ENCODE results near the gene OR10Z1.

Gene OR10Z1

DNA sequence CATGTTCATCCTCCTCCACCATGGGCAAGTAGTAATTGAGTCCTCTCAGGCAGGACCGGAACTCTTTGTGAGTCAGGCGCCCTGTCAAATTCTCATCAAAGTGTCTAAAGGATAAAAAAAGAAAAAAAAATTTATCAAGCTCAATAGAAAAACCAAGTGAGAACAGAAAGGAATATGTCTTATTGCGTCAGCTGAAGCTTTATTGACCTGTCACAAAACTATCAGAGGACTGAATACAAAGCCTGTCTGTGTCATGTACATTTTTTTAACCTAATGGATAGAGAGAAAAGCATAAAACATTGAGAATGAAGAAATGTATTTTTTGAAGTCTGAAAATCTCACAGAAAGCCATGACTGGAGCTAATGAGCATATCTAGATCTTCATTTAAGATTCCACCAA lies 8.7 kb downstream of the OR10Z1 start:
- TF ChIP-seq, protein P1, sequence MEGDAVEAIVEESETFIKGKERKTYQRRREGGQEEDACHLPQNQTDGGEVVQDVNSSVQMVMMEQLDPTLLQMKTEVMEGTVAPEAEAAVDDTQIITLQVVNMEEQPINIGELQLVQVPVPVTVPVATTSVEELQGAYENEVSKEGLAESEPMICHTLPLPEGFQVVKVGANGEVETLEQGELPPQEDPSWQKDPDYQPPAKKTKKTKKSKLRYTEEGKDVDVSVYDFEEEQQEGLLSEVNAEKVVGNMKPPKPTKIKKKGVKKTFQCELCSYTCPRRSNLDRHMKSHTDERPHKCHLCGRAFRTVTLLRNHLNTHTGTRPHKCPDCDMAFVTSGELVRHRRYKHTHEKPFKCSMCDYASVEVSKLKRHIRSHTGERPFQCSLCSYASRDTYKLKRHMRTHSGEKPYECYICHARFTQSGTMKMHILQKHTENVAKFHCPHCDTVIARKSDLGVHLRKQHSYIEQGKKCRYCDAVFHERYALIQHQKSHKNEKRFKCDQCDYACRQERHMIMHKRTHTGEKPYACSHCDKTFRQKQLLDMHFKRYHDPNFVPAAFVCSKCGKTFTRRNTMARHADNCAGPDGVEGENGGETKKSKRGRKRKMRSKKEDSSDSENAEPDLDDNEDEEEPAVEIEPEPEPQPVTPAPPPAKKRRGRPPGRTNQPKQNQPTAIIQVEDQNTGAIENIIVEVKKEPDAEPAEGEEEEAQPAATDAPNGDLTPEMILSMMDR (IDR thresholded peaks at IDR 0.05; ENCODE audit: low read depth, low read length, missing control alignments): no peak
- no peak overlapping the region for H3K4me3 ChIP-seq (replicated peaks; ENCODE audit: low read depth, low read length)
- no peak for DNase-seq (ENCODE audit: extremely low read depth, low read depth)

DNA sequence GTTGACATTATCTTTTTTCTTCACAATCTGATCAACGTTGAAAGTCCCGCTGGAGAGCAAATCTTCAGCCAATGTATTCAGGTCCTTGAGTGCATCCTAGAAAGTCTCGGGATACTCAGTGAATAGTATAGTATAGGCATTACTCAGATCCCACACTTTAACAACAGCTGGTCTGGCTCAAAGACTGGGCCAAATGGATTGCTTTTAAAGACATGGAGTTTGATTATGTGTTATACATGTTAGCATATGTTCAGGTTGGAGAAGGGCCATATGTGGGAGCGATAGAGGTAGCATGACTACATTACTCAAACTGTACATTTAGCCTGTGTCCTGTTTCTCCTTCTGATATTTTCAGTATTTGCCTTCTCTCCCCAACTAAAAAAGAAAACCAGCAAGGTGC lies 33.1 kb downstream of the OR10Z1 start:
- TF ChIP-seq, protein P1 (IDR thresholded peaks at IDR 0.05; ENCODE audit: low read depth, low read length, missing control alignments): no peak
- no peak for DNase-seq (ENCODE audit: extremely low read depth, low read depth)
- H3K4me3 ChIP-seq (replicated peaks; ENCODE audit: low read depth, low read length): no peak overlapping the region

DNA sequence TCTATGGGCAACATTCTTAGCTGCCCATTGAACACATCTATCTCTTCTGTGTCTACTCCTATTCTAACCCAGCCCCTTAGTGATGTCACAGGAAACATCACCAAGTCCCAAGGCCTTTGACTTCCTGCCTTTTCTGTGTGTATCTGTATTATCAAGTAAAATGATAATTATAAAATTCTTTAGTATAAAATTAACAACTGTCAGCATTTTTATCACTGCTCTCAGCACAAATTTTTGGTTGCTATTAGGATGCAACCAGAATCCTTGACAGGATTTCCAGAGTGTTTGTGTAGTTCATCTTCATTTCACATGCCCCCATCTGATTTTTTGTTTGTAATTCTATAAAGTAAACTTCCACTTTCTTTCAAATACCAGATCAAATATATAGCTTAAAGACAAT lies 33.8 kb downstream of the OR10Z1 start:
- no peak for DNase-seq (ENCODE audit: extremely low read depth, low read depth)
- TF ChIP-seq, protein P1 (IDR thresholded peaks at IDR 0.05; ENCODE audit: low read depth, low read length, missing control alignments): no peak
- H3K4me3 ChIP-seq (replicated peaks; ENCODE audit: low read depth, low read length): no peak overlapping the region

DNA sequence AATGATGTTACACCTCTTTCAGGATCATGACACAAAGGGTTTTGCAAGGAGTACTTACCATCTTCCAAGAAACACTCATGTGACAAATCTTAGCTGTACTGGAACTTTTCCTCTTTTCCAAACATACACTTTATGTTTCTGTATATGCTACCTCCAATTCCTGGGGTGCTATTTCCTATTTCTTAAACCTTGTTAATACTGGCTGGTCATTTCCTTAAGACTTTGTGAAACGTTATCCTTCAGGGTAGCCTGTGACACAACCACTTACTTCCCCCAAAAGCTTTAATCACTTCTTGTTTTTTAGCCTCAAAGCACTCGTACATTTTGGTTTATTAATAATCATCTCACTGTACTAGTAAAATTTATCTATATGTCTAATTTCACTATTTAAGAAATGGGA lies 39.4 kb downstream of the OR10Z1 start:
- no peak for DNase-seq (ENCODE audit: extremely low read depth, low read depth)
- no peak overlapping the region for H3K4me3 ChIP-seq (replicated peaks; ENCODE audit: low read depth, low read length)
- TF ChIP-seq, protein P1 (IDR thresholded peaks at IDR 0.05; ENCODE audit: low read depth, low read length, missing control alignments): no peak

DNA sequence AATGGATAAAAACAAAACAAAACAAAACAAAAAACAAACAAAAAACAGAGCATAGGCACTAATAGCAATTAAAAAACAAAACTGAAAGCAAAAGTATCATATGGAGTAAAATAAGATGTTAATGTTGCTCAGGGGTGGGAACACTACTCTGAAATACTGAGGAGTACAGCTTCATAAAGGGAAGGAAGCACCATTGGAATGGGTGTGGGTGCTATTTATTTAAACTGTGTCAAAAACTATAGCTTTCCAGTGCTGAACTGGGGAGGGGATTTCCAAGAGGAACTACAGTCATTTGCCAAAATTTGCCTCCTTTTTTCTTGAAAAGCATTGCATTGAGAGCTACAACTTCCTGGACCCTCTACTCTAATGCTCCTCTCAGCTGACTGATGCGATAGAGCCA lies 41.4 kb downstream of the OR10Z1 start:
- H3K4me3 ChIP-seq (replicated peaks; ENCODE audit: low read depth, low read length): no peak overlapping the region
- TF ChIP-seq, protein P1 (IDR thresholded peaks at IDR 0.05; ENCODE audit: low read depth, low read length, missing control alignments): no peak
- DNase-seq (ENCODE audit: extremely low read depth, low read depth): no peak

DNA sequence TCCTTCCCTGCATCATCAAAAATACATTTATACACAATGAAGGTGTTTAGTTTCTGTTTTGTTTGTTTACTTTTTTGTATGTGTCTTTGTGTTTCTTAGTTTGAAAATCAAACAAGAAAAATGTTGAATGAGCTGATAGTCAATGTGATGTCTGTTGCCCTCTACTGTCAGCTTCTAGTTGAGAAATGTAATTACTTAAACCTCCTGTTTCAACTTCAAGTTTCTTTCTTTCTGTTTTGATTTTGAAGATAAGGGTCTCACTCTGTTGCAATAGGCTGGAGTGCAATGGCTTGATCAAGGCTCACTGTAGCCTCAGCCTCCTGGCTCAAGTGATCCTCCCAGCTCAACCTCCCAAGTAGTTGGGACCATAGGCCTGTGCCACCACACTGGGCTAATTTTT lies 44.0 kb downstream of the OR10Z1 start:
- no peak overlapping the region for H3K4me3 ChIP-seq (replicated peaks; ENCODE audit: low read depth, low read length)
- DNase-seq (ENCODE audit: extremely low read depth, low read depth): no peak
- TF ChIP-seq, protein P1 (IDR thresholded peaks at IDR 0.05; ENCODE audit: low read depth, low read length, missing control alignments): no peak

DNA sequence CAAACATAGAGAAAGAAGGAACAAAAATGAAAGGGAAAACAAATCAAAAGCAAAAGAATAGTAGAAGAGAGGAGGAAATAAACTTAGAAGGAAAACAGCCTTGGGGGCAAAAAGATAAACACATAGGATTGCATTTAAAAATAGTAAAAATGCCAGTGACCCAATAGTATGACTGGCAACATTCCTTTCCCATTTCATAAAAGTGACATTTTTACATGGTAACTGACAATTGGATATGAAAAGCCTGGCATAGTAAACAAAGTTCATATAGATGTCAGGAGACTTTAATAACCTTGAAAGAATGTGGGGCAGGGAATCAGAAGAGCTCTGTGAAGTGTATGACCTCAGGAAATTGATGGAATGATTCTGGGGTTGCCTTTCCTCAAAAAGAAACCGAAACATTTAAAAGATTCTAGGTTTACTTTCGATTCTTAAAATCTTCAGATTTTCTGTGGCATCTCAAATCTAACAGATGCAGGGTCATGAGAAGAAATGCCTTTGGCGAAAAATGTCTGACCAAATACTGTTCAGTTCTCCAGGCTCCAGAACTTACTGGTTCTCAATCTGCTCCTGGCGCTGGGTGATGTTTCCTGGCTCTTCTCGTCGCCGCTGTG lies 47.8 kb downstream of the OR10Z1 start:
- no peak overlapping the region for H3K4me3 ChIP-seq (replicated peaks; ENCODE audit: low read depth, low read length)
- TF ChIP-seq, protein P1 (IDR thresholded peaks at IDR 0.05; ENCODE audit: low read depth, low read length, missing control alignments): no peak
- DNase-seq (ENCODE audit: extremely low read depth, low read depth): no peak

Data from HFF-Myc (cell line).